SK-N-SH treated with all-trans-retinoic acid at 6 μM for 48 hours (cell line): ENCODE measurements around the gene BEX1.

Experiments used
- ARNTL ChIP-seq: fragments of 450-650 bp; formaldehyde crosslinking; IDR thresholded peaks from 2 replicates; pipeline ENCODE4 v1.5.0; 2020; ENCODE audit warnings: low read depth, mild to moderate bottlenecking, moderate library complexity, borderline replicate concordance
- BACH2 ChIP-seq: fragments of 250-450 bp; sonication (Bioruptor Pico); IDR thresholded peaks from 2 replicates; pipeline ENCODE4 v1.9.0; 2021; ENCODE audit warnings: mild to moderate bottlenecking, borderline replicate concordance
- CREB5 ChIP-seq: fragments of 250-450 bp; sonication (Bioruptor Pico); IDR thresholded peaks from 2 replicates; pipeline ENCODE4 v1.5.1; 2020; ENCODE audit warnings: low read depth, mild to moderate bottlenecking, moderate library complexity
- CSDC2 ChIP-seq: fragments of 250-450 bp; sonication (Bioruptor Pico); IDR thresholded peaks from 2 replicates; pipeline ENCODE4 v1.5.0; 2020; ENCODE audit warnings: mild to moderate bottlenecking, moderate library complexity
- ESRRG ChIP-seq: fragments of 250-450 bp; sonication (Bioruptor Pico); IDR thresholded peaks from 2 replicates; pipeline ENCODE4 v1.6.1; 2021; ENCODE audit warnings: mild to moderate bottlenecking
- OSR1 ChIP-seq: fragments of 250-450 bp; sonication (Bioruptor Pico); IDR thresholded peaks from 2 replicates; pipeline ENCODE4 v1.8.0; 2022; ENCODE audit warnings: moderate library complexity, mild to moderate bottlenecking, inconsistent platforms
- PATZ1 ChIP-seq: fragments of 250-450 bp; sonication (Bioruptor Pico); IDR thresholded peaks from 2 replicates; pipeline ENCODE4 v1.8.0; 2020; ENCODE audit warnings: mild to moderate bottlenecking, moderate library complexity, borderline replicate concordance
- POU6F1 ChIP-seq: fragments of 250-450 bp; sonication (Bioruptor Pico); IDR thresholded peaks from 2 replicates; pipeline ENCODE4 v1.8.0; 2021; ENCODE audit warnings: low read depth, mild to moderate bottlenecking, moderate library complexity, borderline replicate concordance
- SNAI2 ChIP-seq: fragments of 250-450 bp; sonication (Bioruptor Pico); IDR thresholded peaks from 2 replicates; pipeline ENCODE4 v1.5.0; 2020; ENCODE audit warnings: mild to moderate bottlenecking, moderate library complexity
- TOX ChIP-seq: fragments of 250-450 bp; sonication (Bioruptor Pico); IDR thresholded peaks from 2 replicates; pipeline ENCODE4 v1.8.0; 2021; ENCODE audit warnings: mild to moderate bottlenecking, moderate library complexity, borderline replicate concordance
- ZC3H10 ChIP-seq: fragments of 250-450 bp; sonication (Bioruptor Pico); IDR thresholded peaks from 2 replicates; pipeline ENCODE4 v1.5.1; 2021; ENCODE audit warnings: mild to moderate bottlenecking, moderate library complexity
- ZFP3 ChIP-seq: fragments of 250-450 bp; sonication (Bioruptor Pico); IDR thresholded peaks from 2 replicates; pipeline ENCODE4 v1.5.0; 2020; ENCODE audit warnings: mild to moderate bottlenecking, moderate library complexity
- ZFP30 ChIP-seq: fragments of 450-650 bp; formaldehyde crosslinking; IDR thresholded peaks from 2 replicates; pipeline ENCODE4 v1.5.0; 2022; ENCODE audit warnings: mild to moderate bottlenecking, moderate library complexity
- ZNF70 ChIP-seq: fragments of 450-650 bp; formaldehyde crosslinking; IDR thresholded peaks from 2 replicates; pipeline ENCODE4 v1.5.0; 2020; ENCODE audit warnings: mild to moderate bottlenecking, moderate library complexity

GRCh38 chrX:103052625-103053024, 11.3 kb downstream of the BEX1 start:
- no peak for TF ChIP-seq ZFP30 (CRISPR knock-in tag)
- no peak for TF ChIP-seq CSDC2 (CRISPR knock-in tag)
- TF ChIP-seq BACH2 (CRISPR knock-in tag): no peak
- TF ChIP-seq ZNF70 (CRISPR knock-in tag): no peak
- no peak for TF ChIP-seq ARNTL (CRISPR knock-in tag)
- no peak for TF ChIP-seq ZC3H10
- no peak for TF ChIP-seq OSR1 (CRISPR knock-in tag)
- TF ChIP-seq TOX (CRISPR knock-in tag): no peak
- TF ChIP-seq PATZ1: no peak
- TF ChIP-seq ZFP3 (CRISPR knock-in tag): no peak
- no peak for TF ChIP-seq POU6F1
- no peak for TF ChIP-seq CREB5 (CRISPR knock-in tag)
- TF ChIP-seq ESRRG: no peak
- TF ChIP-seq SNAI2 (CRISPR knock-in tag): no peak
